KG1 (cell line): ENCODE data around the gene TPH2.

Experiments
- DNase-seq: peaks from one replicate; lab custom pipeline; 2025; lab: John Stamatoyannopoulos, UW

TPH2 gene

DNA sequence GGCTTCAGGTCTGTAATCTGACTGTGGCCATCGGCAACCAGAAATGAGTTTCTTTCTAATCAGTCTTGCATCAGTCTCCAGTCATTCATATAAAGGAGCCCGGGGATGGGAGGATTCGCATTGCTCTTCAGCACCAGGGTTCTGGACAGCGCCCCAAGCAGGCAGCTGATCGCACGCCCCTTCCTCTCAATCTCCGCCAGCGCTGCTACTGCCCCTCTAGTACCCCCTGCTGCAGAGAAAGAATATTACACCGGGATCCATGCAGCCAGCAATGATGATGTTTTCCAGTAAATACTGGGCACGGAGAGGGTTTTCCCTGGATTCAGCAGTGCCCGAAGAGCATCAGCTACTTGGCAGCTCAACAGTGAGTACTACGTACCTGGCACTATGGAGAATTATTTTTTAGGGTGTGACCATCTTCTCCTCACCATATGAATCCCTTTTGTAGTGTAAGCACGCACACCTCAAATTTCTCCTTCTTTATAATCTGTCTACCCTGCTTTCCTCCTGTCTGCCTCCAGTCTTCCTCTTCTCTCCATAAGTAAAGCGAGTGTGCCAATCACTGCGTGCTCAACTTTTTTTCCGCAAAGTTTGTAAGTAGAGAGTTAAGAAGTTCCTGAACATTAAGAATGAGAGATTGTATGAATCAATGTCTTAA, at the start of gene TPH2:
Gene TPH2 (plus strand): TSS at position 118 of the 658 bp plus-strand sequence. CDS start 142 bp downstream, at position 260.
- DNase-seq: peak; percentile 64

GRCh38 chr12:71890475-71890874, 48.2 kb upstream of the TPH2 start:
- no peak for DNase-seq

GRCh38 chr12:71892059-71892458, 46.6 kb upstream of the TPH2 start:
- no peak for DNase-seq

GRCh38 chr12:71896205-71896882, 42.3 kb upstream of the TPH2 start:
- DNase-seq: no peak

DNA sequence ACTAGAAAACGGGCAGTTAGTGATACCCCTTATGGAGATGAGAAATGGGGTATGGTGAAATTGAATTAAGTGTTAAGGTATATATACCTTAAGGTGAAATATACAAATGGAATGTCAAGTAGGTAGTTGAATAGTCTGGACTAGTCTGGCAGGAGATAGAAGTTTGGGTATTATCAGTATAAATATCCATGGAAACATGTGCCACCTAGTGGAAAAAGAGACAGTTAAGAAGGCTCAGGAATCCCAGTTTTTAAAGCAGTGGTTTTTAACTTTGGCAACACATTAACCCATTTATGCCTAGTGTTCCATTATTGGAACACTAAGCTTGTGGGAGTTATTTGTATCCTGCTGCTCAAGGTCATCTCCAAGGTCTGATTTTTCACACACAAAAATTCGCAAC, 38.6 kb upstream of the TPH2 start:
- no peak for DNase-seq

DNA sequence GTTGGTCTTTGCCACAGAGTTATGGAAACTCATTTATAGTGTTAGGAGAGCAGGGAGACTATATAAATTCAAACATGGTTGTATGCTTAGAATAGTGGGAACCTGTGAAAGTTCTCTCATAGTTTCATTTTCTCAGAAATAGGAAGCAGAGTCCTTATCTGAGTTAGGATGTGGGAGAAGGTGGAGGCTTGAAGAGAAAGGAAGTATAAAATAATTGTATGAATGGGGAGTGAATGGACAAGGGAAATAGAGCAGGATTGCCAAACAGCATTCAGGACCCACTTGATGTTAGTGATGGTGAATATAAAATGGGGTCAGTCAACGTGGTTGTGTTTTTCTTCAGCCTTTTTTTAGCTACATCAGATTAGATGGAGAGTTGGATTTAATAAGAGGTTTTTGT, 34.0 kb upstream of the TPH2 start:
- DNase-seq: no peak

GRCh38 chr12:71935594-71935993, 3.1 kb upstream of the TPH2 start:
- no peak for DNase-seq

DNA sequence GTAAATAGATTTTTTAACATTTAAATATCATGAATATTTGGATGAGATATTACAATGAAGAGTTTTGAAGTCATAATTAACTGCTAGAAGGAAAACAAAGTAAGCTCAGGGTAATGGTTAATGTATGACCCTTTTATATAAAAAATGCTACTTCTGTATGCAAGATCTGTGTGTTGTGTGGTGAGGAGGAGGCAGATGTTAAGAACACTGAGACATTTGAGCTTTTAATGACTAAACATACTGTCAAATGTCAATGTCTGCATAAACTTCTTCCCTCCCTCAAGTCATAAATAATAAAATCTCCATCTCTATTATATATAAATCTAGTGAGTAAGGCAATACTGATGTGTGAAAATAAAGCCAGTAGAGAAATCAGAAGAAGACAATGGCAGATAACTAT, 1.4 kb downstream of the TPH2 start:
- DNase-seq: no peak

DNA sequence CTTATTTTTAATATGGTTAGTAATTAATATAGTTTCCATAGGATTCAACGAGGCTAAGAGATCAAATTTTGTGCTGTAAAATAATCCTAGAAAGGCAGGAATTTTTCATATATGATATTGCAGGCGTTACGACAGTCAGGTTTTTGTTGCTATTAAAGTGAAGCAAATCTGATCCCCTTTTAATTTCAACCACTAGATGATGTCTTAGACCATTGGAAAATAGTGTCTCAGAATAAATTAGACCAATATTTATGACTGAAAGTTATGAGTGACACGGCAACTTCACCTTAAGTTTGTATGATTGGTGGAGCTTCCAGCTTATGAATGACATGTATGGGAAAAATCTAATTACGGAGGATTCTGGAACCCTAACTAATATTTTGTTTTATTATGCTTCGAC, 2.5 kb downstream of the TPH2 start:
- no peak for DNase-seq

GRCh38 chr12:71942259-71942658, 3.6 kb downstream of the TPH2 start:
- DNase-seq: no peak

DNA sequence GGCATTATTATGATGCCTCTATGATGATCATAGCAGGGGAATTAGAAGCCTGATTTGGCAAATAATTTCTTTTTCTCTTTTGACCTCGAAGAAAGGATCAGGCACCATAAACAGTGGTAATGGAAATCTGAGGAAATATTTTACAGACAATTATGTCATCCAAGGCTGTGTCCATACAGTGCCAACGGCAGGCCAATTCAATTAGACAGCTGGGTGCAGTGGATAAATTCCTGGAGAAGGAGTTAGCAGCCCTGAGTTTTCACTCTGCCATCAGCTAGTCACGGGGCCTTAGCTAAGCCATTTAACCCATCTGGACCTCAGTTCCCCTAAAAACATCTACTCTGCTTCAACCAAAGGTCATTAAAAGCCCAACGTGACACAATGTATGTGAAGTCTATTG, 4.1 kb downstream of the TPH2 start:
- no peak for DNase-seq

DNA sequence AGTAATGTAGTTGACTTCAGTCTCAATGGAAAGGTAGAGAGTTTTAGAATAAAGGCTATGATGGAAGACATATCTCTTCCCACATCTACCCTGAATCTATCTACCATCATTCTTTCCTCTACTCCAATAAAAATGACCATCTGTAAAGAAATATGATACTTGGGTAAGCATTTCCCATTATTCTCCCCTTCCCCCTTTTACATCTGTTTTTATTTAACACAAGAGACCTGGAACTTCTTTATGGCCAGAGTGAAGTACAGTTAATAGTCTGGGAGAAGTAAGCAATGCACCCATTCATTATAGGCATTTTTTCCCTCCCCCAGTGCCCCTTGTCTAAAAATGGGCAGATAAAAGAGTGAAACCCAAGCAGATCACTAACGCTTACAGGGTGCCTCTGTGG, 6.5 kb downstream of the TPH2 start:
- no peak for DNase-seq

GRCh38 chr12:71945883-71946282, 7.2 kb downstream of the TPH2 start:
- DNase-seq: no peak

DNA sequence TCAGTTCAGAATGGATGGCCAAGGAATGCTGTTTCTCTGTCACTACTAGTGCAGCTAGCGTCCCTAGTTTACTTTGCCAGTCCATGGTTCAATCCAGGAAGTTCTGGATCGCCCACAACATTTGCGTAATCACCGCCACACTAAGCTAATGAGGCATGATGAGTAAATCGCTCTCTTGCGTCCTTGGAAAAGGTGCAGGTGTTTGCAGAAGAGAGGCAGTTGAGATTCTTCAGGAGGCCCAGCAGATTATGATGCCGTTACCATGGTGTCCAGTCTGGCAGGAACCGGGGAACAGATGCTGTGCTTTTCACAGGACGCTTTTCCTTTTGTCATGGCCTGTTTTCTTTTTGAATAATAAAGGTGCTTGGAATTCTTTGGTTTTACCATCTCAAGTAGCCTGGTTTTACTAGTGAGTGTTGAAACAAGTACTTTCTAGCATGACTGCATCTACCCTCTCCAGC, 9.0 kb downstream of the TPH2 start:
- no peak for DNase-seq

DNA sequence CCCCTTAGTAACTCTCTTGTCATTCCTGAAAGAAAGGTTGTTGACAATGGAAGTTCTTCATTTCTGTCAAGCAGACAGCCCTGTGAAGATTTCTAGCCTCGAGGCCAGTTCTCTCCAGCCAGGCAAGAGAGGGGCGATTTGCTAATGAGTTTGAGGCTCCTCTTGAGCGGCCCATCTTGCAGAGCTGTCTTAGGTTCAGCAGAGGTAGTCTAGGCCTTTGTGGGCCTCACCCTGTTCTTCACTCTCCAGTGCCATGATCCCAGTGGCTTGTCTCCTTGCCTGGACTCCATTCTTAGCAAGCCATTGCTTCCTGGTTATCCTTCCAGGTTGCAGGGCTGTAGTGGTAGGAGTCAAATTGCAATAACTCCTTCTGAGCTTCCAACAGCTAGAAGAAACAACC, 9.7 kb downstream of the TPH2 start:
- DNase-seq: no peak

DNA sequence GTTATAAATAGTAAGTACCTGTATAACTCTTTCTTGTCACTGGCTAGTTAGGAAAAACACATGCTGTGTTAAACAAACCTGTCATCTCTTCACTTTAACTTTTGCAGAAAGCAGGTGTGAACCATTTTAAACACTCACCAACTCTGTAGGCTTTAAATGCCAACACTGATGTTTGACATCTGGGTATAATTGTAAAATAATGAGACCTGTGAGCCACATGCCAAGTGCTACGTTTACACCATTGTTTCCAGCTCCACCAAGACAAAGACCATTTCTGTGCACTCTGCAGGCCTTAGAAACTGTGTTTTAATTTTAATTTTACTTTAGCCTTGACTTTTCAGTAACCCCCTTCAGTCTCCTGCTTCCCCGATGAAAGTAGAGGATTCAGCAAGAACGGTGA, 11.0 kb downstream of the TPH2 start:
- DNase-seq: no peak

DNA sequence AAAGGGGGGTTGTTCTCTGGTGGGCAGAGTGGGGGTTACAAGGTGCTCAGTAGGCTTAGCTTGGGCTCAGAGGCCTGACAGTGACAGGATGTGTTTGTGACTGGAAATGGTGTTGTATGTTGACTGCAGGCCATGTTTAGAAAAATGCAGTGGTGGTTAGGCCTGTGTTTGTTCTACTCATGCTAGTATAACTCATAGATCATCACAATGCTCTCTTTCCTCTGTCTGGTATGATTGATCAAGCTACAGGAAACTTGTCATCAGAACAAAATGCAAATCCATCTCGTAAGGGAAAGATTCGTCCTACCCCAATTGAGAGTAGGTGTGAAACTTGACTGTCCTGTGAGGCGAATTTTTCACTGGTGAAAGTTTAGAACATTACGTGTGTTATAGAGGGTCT, 11.8 kb downstream of the TPH2 start:
- no peak for DNase-seq

DNA sequence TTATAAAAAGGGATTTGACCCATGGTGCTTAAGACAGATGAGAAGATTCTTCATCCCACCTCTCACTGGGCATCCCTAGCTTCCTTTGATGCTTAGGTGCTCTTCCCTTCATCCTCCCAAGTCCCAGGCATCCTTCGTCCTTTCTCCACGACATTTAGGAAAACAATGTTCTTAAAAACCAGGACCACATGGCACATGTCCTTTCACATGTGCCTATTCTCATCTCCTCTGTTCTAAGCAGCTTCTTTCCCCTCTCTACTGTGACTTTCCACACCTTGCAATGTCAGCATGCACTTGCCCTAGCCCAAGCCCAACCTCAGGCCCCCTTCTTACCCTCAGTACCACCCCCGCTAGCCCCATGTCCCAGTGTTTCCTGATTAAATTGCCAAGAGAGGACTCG, 12.2 kb downstream of the TPH2 start:
- DNase-seq: no peak

GRCh38 chr12:71954083-71954778, 15.6 kb downstream of the TPH2 start:
- no peak for DNase-seq

- no peak for DNase-seq
Observed at GRCh38 chr12:71954861-71955260, 16.2 kb downstream of the TPH2 start.

- no peak for DNase-seq
Observed at GRCh38 chr12:71955970-71956369, 17.3 kb downstream of the TPH2 start.

- no peak for DNase-seq
Observed at GRCh38 chr12:71958056-71958455, 19.4 kb downstream of the TPH2 start.

DNA sequence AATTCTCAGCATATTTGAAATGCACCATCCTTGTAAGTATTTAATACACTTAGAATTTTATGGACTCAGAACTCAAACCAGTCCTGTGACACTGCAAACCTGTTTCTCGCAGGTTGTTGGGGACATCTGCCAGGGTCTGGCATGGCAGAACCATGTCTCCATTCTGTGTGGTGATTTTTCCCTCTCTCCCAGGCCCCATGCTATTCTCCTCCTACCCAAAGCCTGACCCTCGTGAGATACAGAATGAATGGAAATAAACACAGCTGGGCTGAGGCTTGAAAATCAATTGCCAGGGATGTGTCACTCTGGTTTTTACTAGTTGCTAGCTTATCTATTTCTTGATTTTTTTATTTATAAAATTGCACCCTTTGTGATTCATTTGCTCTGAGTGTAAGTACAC, 19.8 kb downstream of the TPH2 start:
- no peak for DNase-seq
